H9 (cell line): ENCODE data around the gene MALL. TPM values are rescaled to one million over a fixed set of nuclear protein-coding genes. Genes with fewer than 3 reads are reported as not detected.

Source experiments
- DNase-seq: peaks from one replicate; pipeline ENCODE4 v3.0.0-alpha.2; 2017
- H2AFZ ChIP-seq: one replicate; pipeline ENCODE4 v1.6.1; 2013; ENCODE audit warnings: mild to moderate bottlenecking, low read length, control low read depth, moderate library complexity
- H2AK5ac ChIP-seq: 2 replicates; pipeline ENCODE4 v1.6.1; 2013; ENCODE audit warnings: low read length, control low read depth, mixed read lengths; ENCODE audit not compliant: insufficient read length
- H2BK120ac ChIP-seq: one replicate; pipeline ENCODE4 v1.6.1; 2013; ENCODE audit warnings: low read depth, mild to moderate bottlenecking, low read length, control low read depth, inconsistent platforms; ENCODE audit not compliant: poor library complexity, severe bottlenecking
- H2BK12ac ChIP-seq: 2 replicates; pipeline ENCODE4 v1.6.1; 2013; ENCODE audit warnings: low read length, control low read depth, mixed read lengths, low read depth; ENCODE audit not compliant: insufficient read length
- H2BK15ac ChIP-seq: 2 replicates; pipeline ENCODE4 v1.6.1; 2013; ENCODE audit warnings: low read depth, low read length, control low read depth
- H2BK20ac ChIP-seq: one replicate; pipeline ENCODE4 v1.6.1; 2013; ENCODE audit warnings: low read depth, mild to moderate bottlenecking, low read length, control low read depth, inconsistent platforms; ENCODE audit not compliant: poor library complexity, severe bottlenecking
- H2BK5ac ChIP-seq: 2 replicates; pipeline ENCODE4 v1.6.1; 2013; ENCODE audit warnings: low read length, control low read depth, mixed read lengths; ENCODE audit not compliant: insufficient read length
- H3K14ac ChIP-seq: 2 replicates; pipeline ENCODE4 v1.6.1; 2013; ENCODE audit warnings: low read length, control low read depth; ENCODE audit not compliant: insufficient read depth
- H3K18ac ChIP-seq: 2 replicates; pipeline ENCODE4 v1.6.1; 2013; ENCODE audit warnings: low read depth, mild to moderate bottlenecking, mixed read lengths, low read length, control low read depth; ENCODE audit not compliant: insufficient read length
- H3K23ac ChIP-seq: 2 replicates; pipeline ENCODE4 v1.6.1; 2013; ENCODE audit warnings: low read length, control low read depth, mixed read lengths, low read depth; ENCODE audit not compliant: insufficient read length
- H3K23me2 ChIP-seq: 2 replicates; pipeline ENCODE4 v1.6.1; 2013; ENCODE audit warnings: low read depth, mild to moderate bottlenecking, mixed read lengths, low read length, control low read depth; ENCODE audit not compliant: insufficient read length, poor library complexity, severe bottlenecking
- H3K27ac ChIP-seq: 2 replicates; pipeline ENCODE4 v1.5.1; 2013; ENCODE audit warnings: low read length, control low read depth, mixed read lengths, low read depth; ENCODE audit not compliant: insufficient read length
- H3K27me3 ChIP-seq: 2 replicates; pipeline ENCODE4 v1.6.1; 2013; ENCODE audit warnings: low read length, control low read depth, inconsistent platforms; ENCODE audit not compliant: insufficient read depth
- H3K4ac ChIP-seq: 2 replicates; pipeline ENCODE4 v1.6.1; 2013; ENCODE audit warnings: low read depth, mild to moderate bottlenecking, control low read depth, inconsistent platforms, low read length, moderate library complexity
- H3K4me1 ChIP-seq: 2 replicates; pipeline ENCODE4 v1.6.1; 2013; ENCODE audit warnings: low read length, control low read depth, inconsistent platforms; ENCODE audit not compliant: insufficient read depth
- H3K4me2 ChIP-seq: 2 replicates; pipeline ENCODE4 v1.6.1; 2013; ENCODE audit warnings: low read length, control low read depth, mixed read lengths; ENCODE audit not compliant: insufficient read length, insufficient read depth
- H3K56ac ChIP-seq: 2 replicates; pipeline ENCODE4 v1.6.1; 2013; ENCODE audit warnings: low read depth, mild to moderate bottlenecking, mixed read lengths, low read length, control low read depth; ENCODE audit not compliant: insufficient read length
- H3K79me1 ChIP-seq: 2 replicates; pipeline ENCODE4 v1.6.1; 2013; ENCODE audit warnings: low read depth, mild to moderate bottlenecking, moderate library complexity, low read length, control low read depth, inconsistent platforms; ENCODE audit not compliant: insufficient read depth, poor library complexity, severe bottlenecking
- H3K79me2 ChIP-seq: 2 replicates; pipeline ENCODE4 v1.6.1; 2013; ENCODE audit warnings: low read length, control low read depth, inconsistent platforms; ENCODE audit not compliant: insufficient read depth
- H3K9ac ChIP-seq: 2 replicates; pipeline ENCODE4 v1.6.1; 2013; ENCODE audit warnings: low read length, control low read depth, mixed read lengths; ENCODE audit not compliant: insufficient read length; ENCODE audit errors: extremely low read depth
- H3K9me3 ChIP-seq: one replicate; pipeline ENCODE4 v1.6.1; 2013; ENCODE audit warnings: low read depth, low read length, inconsistent platforms; ENCODE audit not compliant: control insufficient read depth
- H3T11ph ChIP-seq: one replicate; pipeline ENCODE4 v1.6.1; 2013; ENCODE audit warnings: mild to moderate bottlenecking, low read length, control low read depth, inconsistent platforms
- H4K20me1 ChIP-seq: one replicate; pipeline ENCODE4 v1.6.1; 2013; ENCODE audit not compliant: control insufficient read depth, insufficient read length, insufficient read depth
- H4K5ac ChIP-seq: 2 replicates; pipeline ENCODE4 v1.6.1; 2013; ENCODE audit warnings: low read depth, mild to moderate bottlenecking, mixed read lengths, low read length, control low read depth; ENCODE audit not compliant: insufficient read length
- H4K8ac ChIP-seq: replicated peaks from 2 replicates; pipeline ENCODE4 v1.6.1; 2013; ENCODE audit warnings: low read length, control low read depth, mixed read lengths, low read depth; ENCODE audit not compliant: insufficient read length
- H4K91ac ChIP-seq: 2 replicates; pipeline ENCODE4 v1.6.1; 2013; ENCODE audit warnings: low read depth, mild to moderate bottlenecking, moderate library complexity, mixed read lengths, low read length, control low read depth; ENCODE audit not compliant: insufficient read length
- H3K27ac Mint-ChIP-seq, 3 experiments: 2 replicates in 2 of 3; 3 replicates in 1 of 3; pipeline ENCODE4 v1.8.0; 2020 to 2021; ENCODE audit warnings: mixed read lengths in 3 of 3, mild to moderate bottlenecking in 1 of 3, moderate library complexity in 1 of 3
- H3K27me3 Mint-ChIP-seq: 2 replicates; pipeline ENCODE4 v1.8.0; 2021; ENCODE audit warnings: low read depth, mild to moderate bottlenecking, moderate library complexity, mixed read lengths
- H3K36me3 Mint-ChIP-seq, 3 experiments: 2 replicates in 2 of 3; 3 replicates in 1 of 3; pipeline ENCODE4 v1.8.0; 2020 to 2021; ENCODE audit warnings: low read depth in 3 of 3, mixed read lengths in 3 of 3; ENCODE audit not compliant: insufficient read depth in 1 of 3
- H3K4me1 Mint-ChIP-seq, 2 experiments: 2 replicates each; pipeline ENCODE4 v1.8.0; 2020; ENCODE audit warnings: mixed read lengths in 2 of 2
- H3K4me3 Mint-ChIP-seq, 2 experiments: 2 replicates in 1 of 2; 3 replicates in 1 of 2; pipeline ENCODE4 v1.8.0; 2020 to 2021; ENCODE audit warnings: mild to moderate bottlenecking in 2 of 2, mixed read lengths in 2 of 2, moderate library complexity in 1 of 2
- H3K9me3 Mint-ChIP-seq, 2 experiments: 2 replicates in 1 of 2; 3 replicates in 1 of 2; pipeline ENCODE4 v1.8.0; 2020; ENCODE audit warnings: mild to moderate bottlenecking in 2 of 2, mixed read lengths in 2 of 2, moderate library complexity in 1 of 2
- WGBS: extraction: QIAGEN DNeasy Blood & Tissue Kit; methylation state at CpG from one replicate; pipeline ENCODE4 v1.1.7; 2013; ENCODE audit warnings: missing lambda C conversion rate, low lambda C conversion rate, mixed read lengths; ENCODE audit not compliant: insufficient read length; ENCODE audit errors: extremely low coverage; 5-methylcytosine and 5-hydroxymethylcytosine counted together
- total RNA-seq: library from RNA; stranded (reverse); gene quantifications from 2 replicates; pipeline ENCODE4 v1.2.1, GENCODE V29; 2021
- TF ChIP-seq, protein P1 (sequence below): fragments of 200-600 bp; sonication (generic); conservative IDR thresholded peaks from 3 replicates; pipeline ENCODE4 v1.8.0; 2021; ENCODE audit warnings: antibody characterized with exemption, mild to moderate bottlenecking

Gene MALL
- total RNA-seq, 1 experiment from 2014 or later = 5.0 TPM

DNA sequence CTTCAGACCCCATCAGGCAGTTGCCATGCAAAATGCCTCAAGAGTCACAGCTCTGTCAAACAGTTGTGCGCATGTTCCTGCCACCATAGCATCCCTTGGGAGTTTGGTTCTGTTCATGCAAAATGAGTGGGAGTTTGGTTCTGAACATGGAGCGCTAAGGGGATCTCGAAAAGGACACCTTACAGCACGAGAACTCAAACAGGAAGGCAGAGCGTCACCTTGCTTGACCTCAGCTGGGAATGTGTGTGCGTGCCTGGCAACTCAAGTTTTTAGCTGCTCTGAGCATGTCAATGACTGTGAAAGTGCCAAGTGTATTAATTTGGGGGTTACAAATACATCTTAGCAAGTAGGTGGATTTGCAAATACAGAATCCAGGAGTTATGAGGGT, 16.6 kb downstream of the MALL start:
- Mint-ChIP-seq H3K9me3 (peaks cover 0 to 2% of the 10 kb centered on the region in 2 experiments; a peak in 1 of 5 replicates), H3K4me3 (no peak overlapping the region), H3K4me1 (peaks cover 5 to 11% of the 10 kb centered on the region in 2 experiments; a peak in 3 of 4 replicates), H3K27me3 (no peaks in the 10 kb centered on the region; the same call in none of the 2 replicates), H3K36me3 (no peaks in the 10 kb centered on the region; a peak in 1 of 7 replicates), H3K27ac (no peak overlapping the region)
- Histone ChIP-seq H2BK15ac (no peak overlapping the region), H2AFZ (no peak overlapping the region), H2BK5ac (no peak overlapping the region), H3K14ac (no peak overlapping the region), H3K23ac (no peak overlapping the region), H4K91ac (no peak overlapping the region), H3K9me3 (no peaks in the 10 kb centered on the region), H2BK12ac (no peak overlapping the region), H3K4me2 (no peak overlapping the region), H4K20me1 (no peaks in the 10 kb centered on the region), H2BK20ac (no peak overlapping the region), H2BK120ac (no peak overlapping the region), H3K23me2 (no peaks in the 10 kb centered on the region), H3K9ac (no peak overlapping the region), H4K5ac (no peak overlapping the region), H3T11ph (no peak overlapping the region), H2AK5ac (no peak overlapping the region), H4K8ac (no peak overlapping the region), H3K18ac (no peak overlapping the region), H3K79me2 (no peaks in the 10 kb centered on the region), H3K56ac (no peak overlapping the region), H3K27ac (no peak overlapping the region), H3K27me3 (no peaks in the 10 kb centered on the region), H3K4me1 (no peaks in the 10 kb centered on the region), H3K4ac (no peak overlapping the region), H3K79me1 (no peaks in the 10 kb centered on the region)
- no CpG with 5 or more reads among the region's 6 CpGs for WGBS
- peak; percentile 15 for DNase-seq
- TF ChIP-seq, protein P1, sequence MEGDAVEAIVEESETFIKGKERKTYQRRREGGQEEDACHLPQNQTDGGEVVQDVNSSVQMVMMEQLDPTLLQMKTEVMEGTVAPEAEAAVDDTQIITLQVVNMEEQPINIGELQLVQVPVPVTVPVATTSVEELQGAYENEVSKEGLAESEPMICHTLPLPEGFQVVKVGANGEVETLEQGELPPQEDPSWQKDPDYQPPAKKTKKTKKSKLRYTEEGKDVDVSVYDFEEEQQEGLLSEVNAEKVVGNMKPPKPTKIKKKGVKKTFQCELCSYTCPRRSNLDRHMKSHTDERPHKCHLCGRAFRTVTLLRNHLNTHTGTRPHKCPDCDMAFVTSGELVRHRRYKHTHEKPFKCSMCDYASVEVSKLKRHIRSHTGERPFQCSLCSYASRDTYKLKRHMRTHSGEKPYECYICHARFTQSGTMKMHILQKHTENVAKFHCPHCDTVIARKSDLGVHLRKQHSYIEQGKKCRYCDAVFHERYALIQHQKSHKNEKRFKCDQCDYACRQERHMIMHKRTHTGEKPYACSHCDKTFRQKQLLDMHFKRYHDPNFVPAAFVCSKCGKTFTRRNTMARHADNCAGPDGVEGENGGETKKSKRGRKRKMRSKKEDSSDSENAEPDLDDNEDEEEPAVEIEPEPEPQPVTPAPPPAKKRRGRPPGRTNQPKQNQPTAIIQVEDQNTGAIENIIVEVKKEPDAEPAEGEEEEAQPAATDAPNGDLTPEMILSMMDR = no peak
